H9 (cell line): Measurements from ENCODE around the gene ERVK3-1. TPM values are rescaled to one million over a fixed set of nuclear protein-coding genes. Genes with fewer than 3 reads are reported as not detected.

Source experiments
- DNase-seq: peaks from one replicate; pipeline ENCODE4 v3.0.0-alpha.2; 2017
- H2AFZ ChIP-seq: one replicate; pipeline ENCODE4 v1.6.1; 2013; ENCODE audit warnings: mild to moderate bottlenecking, low read length, control low read depth, moderate library complexity
- H2AK5ac ChIP-seq: 2 replicates; pipeline ENCODE4 v1.6.1; 2013; ENCODE audit warnings: low read length, control low read depth, mixed read lengths; ENCODE audit not compliant: insufficient read length
- H2BK120ac ChIP-seq: one replicate; pipeline ENCODE4 v1.6.1; 2013; ENCODE audit warnings: low read depth, mild to moderate bottlenecking, low read length, control low read depth, inconsistent platforms; ENCODE audit not compliant: poor library complexity, severe bottlenecking
- H2BK12ac ChIP-seq: 2 replicates; pipeline ENCODE4 v1.6.1; 2013; ENCODE audit warnings: low read length, control low read depth, mixed read lengths, low read depth; ENCODE audit not compliant: insufficient read length
- H2BK15ac ChIP-seq: 2 replicates; pipeline ENCODE4 v1.6.1; 2013; ENCODE audit warnings: low read depth, low read length, control low read depth
- H2BK20ac ChIP-seq: one replicate; pipeline ENCODE4 v1.6.1; 2013; ENCODE audit warnings: low read depth, mild to moderate bottlenecking, low read length, control low read depth, inconsistent platforms; ENCODE audit not compliant: poor library complexity, severe bottlenecking
- H2BK5ac ChIP-seq: 2 replicates; pipeline ENCODE4 v1.6.1; 2013; ENCODE audit warnings: low read length, control low read depth, mixed read lengths; ENCODE audit not compliant: insufficient read length
- H3K14ac ChIP-seq: 2 replicates; pipeline ENCODE4 v1.6.1; 2013; ENCODE audit warnings: low read length, control low read depth; ENCODE audit not compliant: insufficient read depth
- H3K18ac ChIP-seq: 2 replicates; pipeline ENCODE4 v1.6.1; 2013; ENCODE audit warnings: low read depth, mild to moderate bottlenecking, mixed read lengths, low read length, control low read depth; ENCODE audit not compliant: insufficient read length
- H3K23ac ChIP-seq: 2 replicates; pipeline ENCODE4 v1.6.1; 2013; ENCODE audit warnings: low read length, control low read depth, mixed read lengths, low read depth; ENCODE audit not compliant: insufficient read length
- H3K23me2 ChIP-seq: 2 replicates; pipeline ENCODE4 v1.6.1; 2013; ENCODE audit warnings: low read depth, mild to moderate bottlenecking, mixed read lengths, low read length, control low read depth; ENCODE audit not compliant: insufficient read length, poor library complexity, severe bottlenecking
- H3K27ac ChIP-seq: 2 replicates; pipeline ENCODE4 v1.5.1; 2013; ENCODE audit warnings: low read length, control low read depth, mixed read lengths, low read depth; ENCODE audit not compliant: insufficient read length
- H3K27me3 ChIP-seq: 2 replicates; pipeline ENCODE4 v1.6.1; 2013; ENCODE audit warnings: low read length, control low read depth, inconsistent platforms; ENCODE audit not compliant: insufficient read depth
- H3K4ac ChIP-seq: 2 replicates; pipeline ENCODE4 v1.6.1; 2013; ENCODE audit warnings: low read depth, mild to moderate bottlenecking, control low read depth, inconsistent platforms, low read length, moderate library complexity
- H3K4me1 ChIP-seq: 2 replicates; pipeline ENCODE4 v1.6.1; 2013; ENCODE audit warnings: low read length, control low read depth, inconsistent platforms; ENCODE audit not compliant: insufficient read depth
- H3K4me2 ChIP-seq: 2 replicates; pipeline ENCODE4 v1.6.1; 2013; ENCODE audit warnings: low read length, control low read depth, mixed read lengths; ENCODE audit not compliant: insufficient read length, insufficient read depth
- H3K56ac ChIP-seq: 2 replicates; pipeline ENCODE4 v1.6.1; 2013; ENCODE audit warnings: low read depth, mild to moderate bottlenecking, mixed read lengths, low read length, control low read depth; ENCODE audit not compliant: insufficient read length
- H3K79me1 ChIP-seq: 2 replicates; pipeline ENCODE4 v1.6.1; 2013; ENCODE audit warnings: low read depth, mild to moderate bottlenecking, moderate library complexity, low read length, control low read depth, inconsistent platforms; ENCODE audit not compliant: insufficient read depth, poor library complexity, severe bottlenecking
- H3K79me2 ChIP-seq: 2 replicates; pipeline ENCODE4 v1.6.1; 2013; ENCODE audit warnings: low read length, control low read depth, inconsistent platforms; ENCODE audit not compliant: insufficient read depth
- H3K9ac ChIP-seq: 2 replicates; pipeline ENCODE4 v1.6.1; 2013; ENCODE audit warnings: low read length, control low read depth, mixed read lengths; ENCODE audit not compliant: insufficient read length; ENCODE audit errors: extremely low read depth
- H3K9me3 ChIP-seq: one replicate; pipeline ENCODE4 v1.6.1; 2013; ENCODE audit warnings: low read depth, low read length, inconsistent platforms; ENCODE audit not compliant: control insufficient read depth
- H3T11ph ChIP-seq: one replicate; pipeline ENCODE4 v1.6.1; 2013; ENCODE audit warnings: mild to moderate bottlenecking, low read length, control low read depth, inconsistent platforms
- H4K20me1 ChIP-seq: one replicate; pipeline ENCODE4 v1.6.1; 2013; ENCODE audit not compliant: control insufficient read depth, insufficient read length, insufficient read depth
- H4K5ac ChIP-seq: 2 replicates; pipeline ENCODE4 v1.6.1; 2013; ENCODE audit warnings: low read depth, mild to moderate bottlenecking, mixed read lengths, low read length, control low read depth; ENCODE audit not compliant: insufficient read length
- H4K8ac ChIP-seq: replicated peaks from 2 replicates; pipeline ENCODE4 v1.6.1; 2013; ENCODE audit warnings: low read length, control low read depth, mixed read lengths, low read depth; ENCODE audit not compliant: insufficient read length
- H4K91ac ChIP-seq: 2 replicates; pipeline ENCODE4 v1.6.1; 2013; ENCODE audit warnings: low read depth, mild to moderate bottlenecking, moderate library complexity, mixed read lengths, low read length, control low read depth; ENCODE audit not compliant: insufficient read length
- H3K27ac Mint-ChIP-seq, 3 experiments: 2 replicates in 2 of 3; 3 replicates in 1 of 3; pipeline ENCODE4 v1.8.0; 2020 to 2021; ENCODE audit warnings: mixed read lengths in 3 of 3, mild to moderate bottlenecking in 1 of 3, moderate library complexity in 1 of 3
- H3K27me3 Mint-ChIP-seq: 2 replicates; pipeline ENCODE4 v1.8.0; 2021; ENCODE audit warnings: low read depth, mild to moderate bottlenecking, moderate library complexity, mixed read lengths
- H3K36me3 Mint-ChIP-seq, 3 experiments: 2 replicates in 2 of 3; 3 replicates in 1 of 3; pipeline ENCODE4 v1.8.0; 2020 to 2021; ENCODE audit warnings: low read depth in 3 of 3, mixed read lengths in 3 of 3; ENCODE audit not compliant: insufficient read depth in 1 of 3
- H3K4me1 Mint-ChIP-seq, 2 experiments: 2 replicates each; pipeline ENCODE4 v1.8.0; 2020; ENCODE audit warnings: mixed read lengths in 2 of 2
- H3K4me3 Mint-ChIP-seq, 2 experiments: 2 replicates in 1 of 2; 3 replicates in 1 of 2; pipeline ENCODE4 v1.8.0; 2020 to 2021; ENCODE audit warnings: mild to moderate bottlenecking in 2 of 2, mixed read lengths in 2 of 2, moderate library complexity in 1 of 2
- H3K9me3 Mint-ChIP-seq, 2 experiments: 2 replicates in 1 of 2; 3 replicates in 1 of 2; pipeline ENCODE4 v1.8.0; 2020; ENCODE audit warnings: mild to moderate bottlenecking in 2 of 2, mixed read lengths in 2 of 2, moderate library complexity in 1 of 2
- CTCF ChIP-seq: fragments of 200-600 bp; sonication (generic); conservative IDR thresholded peaks from 3 replicates; pipeline ENCODE4 v1.8.0; 2021; ENCODE audit warnings: antibody characterized with exemption, mild to moderate bottlenecking
- WGBS: extraction: QIAGEN DNeasy Blood & Tissue Kit; methylation state at CpG from one replicate; pipeline ENCODE4 v1.1.7; 2013; ENCODE audit warnings: missing lambda C conversion rate, low lambda C conversion rate, mixed read lengths; ENCODE audit not compliant: insufficient read length; ENCODE audit errors: extremely low coverage; 5-methylcytosine and 5-hydroxymethylcytosine counted together
- total RNA-seq: library from RNA; stranded (reverse); gene quantifications from 2 replicates; pipeline ENCODE4 v1.2.1, GENCODE V29; 2021

The ERVK3-1 gene
- total RNA-seq, 1 experiment from 2014 or later: 43.7 TPM

DNA sequence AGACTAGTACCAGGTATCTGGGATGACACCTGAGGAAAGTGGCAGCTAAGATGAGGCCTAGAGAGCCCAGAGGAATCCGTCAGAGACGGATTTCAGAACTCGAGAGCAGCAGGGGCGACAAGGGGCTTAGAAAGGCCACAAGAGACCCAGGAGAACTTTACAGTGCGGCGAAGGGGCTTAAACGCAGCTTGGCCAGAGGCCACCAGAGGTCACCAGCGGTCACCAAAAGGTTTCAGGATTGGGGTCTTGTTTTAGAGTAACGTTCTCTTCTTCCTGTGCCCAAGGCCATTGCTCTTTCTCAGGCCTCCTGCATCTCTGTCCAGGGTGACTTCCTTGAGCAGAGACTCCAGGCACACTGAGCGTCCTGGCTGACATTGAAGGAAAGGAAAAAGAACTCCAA lies 23.8 kb downstream of the ERVK3-1 start:
- Histone ChIP-seq H2BK5ac (no peak overlapping the region), H3K4me1 (no peaks in the 10 kb centered on the region), H4K5ac (no peak overlapping the region), H3K79me1 (no peaks in the 10 kb centered on the region), H2BK20ac (no peak overlapping the region), H3K18ac (no peak overlapping the region), H4K91ac (no peak overlapping the region), H3K27me3 (no peaks in the 10 kb centered on the region), H2BK12ac (no peak overlapping the region), H2BK120ac (no peak overlapping the region), H4K8ac (no peak overlapping the region), H3K23ac (no peak overlapping the region), H3K4me2 (no peak overlapping the region), H3K9me3 (no peaks in the 10 kb centered on the region), H3T11ph (no peak overlapping the region), H3K14ac (no peak overlapping the region), H3K27ac (no peak overlapping the region), H4K20me1 (peaks cover 5% of the 10 kb centered on the region), H2AFZ (no peak overlapping the region), H3K56ac (no peak overlapping the region), H3K79me2 (no peaks in the 10 kb centered on the region), H3K23me2 (peaks cover 10% of the 10 kb centered on the region), H2BK15ac (no peak overlapping the region), H3K9ac (no peak overlapping the region), H3K4ac (no peak overlapping the region), H2AK5ac (no peak overlapping the region)
- H3K36me3 Mint-ChIP-seq: no peaks in the 10 kb centered on the region
- no peaks in the 10 kb centered on the region for H3K9me3 Mint-ChIP-seq
- no peaks in the 10 kb centered on the region for H3K27me3 Mint-ChIP-seq
- peak; percentile 77 for TF ChIP-seq CTCF
- no CpG with 5 or more reads among the region's 10 CpGs for WGBS
- H3K27ac Mint-ChIP-seq: no peak overlapping the region; a peak in 1 of 7 replicates
- peak; percentile 77 for DNase-seq
- peak overlapping the region in 1 of 2 experiments; percentile 60; a peak in 3 of 5 replicates for H3K4me3 Mint-ChIP-seq
- peaks cover 4 to 5% of the 10 kb centered on the region in 2 experiments; a peak in 3 of 4 replicates for H3K4me1 Mint-ChIP-seq
